Testis (tissue), 3 donors: Measurements from ENCODE around the gene COL9A1. TPM values are rescaled to one million over a fixed set of nuclear protein-coding genes. Genes with fewer than 3 reads are reported as not detected.
"Not testable (repeated sequence)": the region's sequence is repeated elsewhere in the genome, so short reads cannot be mapped to it uniquely, and the experiment has no call there.

Experiments used
- DNase-seq: peaks from one replicate; pipeline ENCODE4 v3.0.0-alpha.2; 2019
- H3K27ac ChIP-seq, 2 donors: fragments of 200-600 bp; sonication (generic); one replicate each; pipeline ENCODE4 v1.5.1; 2019
- H3K27me3 ChIP-seq: fragments of 200-600 bp; sonication (generic); one replicate; pipeline ENCODE4 v1.5.1; 2019
- H3K36me3 ChIP-seq: fragments of 200-600 bp; sonication (generic); one replicate; pipeline ENCODE4 v1.5.1; 2017; ENCODE audit warnings: low read depth; ENCODE audit errors: missing control alignments
- H3K4me1 ChIP-seq: fragments of 200-600 bp; sonication (generic); one replicate; pipeline ENCODE4 v1.5.1; 2019
- H3K4me3 ChIP-seq, 2 donors: fragments of 200-600 bp; sonication (generic); one replicate each; pipeline ENCODE4 v1.5.1; 2017 to 2019
- H3K9me3 ChIP-seq: fragments of 200-600 bp; sonication (generic); one replicate; pipeline ENCODE4 v1.5.1; 2017
- CTCF ChIP-seq, 3 experiments: fragments of 450-650 bp in 2 of 3; fragments of 200-600 bp in 1 of 3; sonication (generic) in 1 of 3; IDR thresholded peaks; one replicate each; pipeline ENCODE4 v1.5.1; 2016 to 2019; ENCODE audit warnings: antibody characterized with exemption in 3 of 3, mild to moderate bottlenecking in 2 of 3, moderate library complexity in 1 of 3
- POLR2A ChIP-seq: fragments of 450-650 bp; IDR thresholded peaks from one replicate; pipeline ENCODE4 v1.6.1; 2017; ENCODE audit warnings: antibody characterized with exemption, mild to moderate bottlenecking, moderate library complexity
- WGBS, 2 donors: methylation state at CpG; one replicate each; pipeline ENCODE4 v1.1.5; 2018; 5-methylcytosine and 5-hydroxymethylcytosine counted together
- intact Hi-C: fragments of 100-400 bp; cut with DNase I; formaldehyde crosslinking; loops from one replicate; pipeline ENCODE4 v1.15.1; 2023; ENCODE audit warnings: low total_unique reads
- polyA plus RNA-seq: library from polyadenylated mRNA; stranded (reverse); fragments of 350-450 nt; fragmentation: Illumina TruSeq; extraction: RNeasy Lipid Tissue Mini Kit (QIAGEN cat#74804); gene quantifications from one replicate; pipeline ENCODE4 v1.2.3, GENCODE V29; 2014; ENCODE audit warnings: low read depth, low replicate concordance; ENCODE audit not compliant: insufficient read depth
- total RNA-seq, 2 donors: library from RNA; depleted of rRNA; stranded (reverse); fragments of >200 nt; gene quantifications; one replicate each; pipeline ENCODE4 v1.2.3, GENCODE V29; 2016

COL9A1 gene
- total and polyA plus RNA-seq, 3 donors from 2014 or later = 1.5 to 8.1 (median 1.8) TPM

GRCh38 chr6:70309243-70309642 is 6.4 kb upstream of the COL9A1 start:
- no peak for TF ChIP-seq POLR2A
- no peak for TF ChIP-seq CTCF (IDR thresholded peaks at IDR 0.05)
- no peaks in the 10 kb centered on the region for H3K9me3 ChIP-seq
- no peaks in the 10 kb centered on the region for H3K4me1 ChIP-seq
- H3K4me3 ChIP-seq = no peak overlapping the region
- no peak for DNase-seq
- no peaks in the 10 kb centered on the region for H3K27me3 ChIP-seq
- no peaks in the 10 kb centered on the region for H3K36me3 ChIP-seq
- intact Hi-C loops = no loop called here
- H3K27ac ChIP-seq = no peak overlapping the region
- WGBS, 2 donors = 45 to 76% methylated on average over 2 of the region's 2 CpGs

GRCh38 chr6:70308142-70308541 is 5.3 kb upstream of the COL9A1 start:
- H3K4me3 ChIP-seq, H3K4me1 ChIP-seq, H3K36me3 ChIP-seq, DNase-seq, H3K9me3 ChIP-seq, H3K27me3 ChIP-seq, intact Hi-C loops, H3K27ac ChIP-seq: not testable (repeated sequence)
- peak in 1 of 3 experiments; percentile 50 for TF ChIP-seq CTCF (IDR thresholded peaks at IDR 0.05)

GRCh38 chr6:70307008-70307407 is 4.1 kb upstream of the COL9A1 start:
- Histone ChIP-seq H3K27me3 (no peaks in the 10 kb centered on the region), H3K4me3 (no peak overlapping the region), H3K27ac (no peak overlapping the region), H3K4me1 (no peaks in the 10 kb centered on the region), H3K9me3 (no peaks in the 10 kb centered on the region), H3K36me3 (no peaks in the 10 kb centered on the region)
- WGBS, 2 donors = 70 to 76% methylated on average over 3 of the region's 3 CpGs
- intact Hi-C loops = no loop called here
- DNase-seq = no peak
- TF ChIP-seq POLR2A (no peak), CTCF (IDR thresholded peaks at IDR 0.05) (no peak)

- intact Hi-C loops = no loop called here
- Histone ChIP-seq H3K4me3 (no peak overlapping the region), H3K27me3 (no peaks in the 10 kb centered on the region), H3K27ac (no peak overlapping the region), H3K9me3 (no peaks in the 10 kb centered on the region), H3K4me1 (no peaks in the 10 kb centered on the region), H3K36me3 (no peaks in the 10 kb centered on the region)
- DNase-seq = no peak
- 93 to 100% methylated on average over 1 of the region's 1 CpG for whole genome bisulfite sequencing, 2 donors
- no peak for TF ChIP-seq POLR2A
- TF ChIP-seq CTCF (IDR thresholded peaks at IDR 0.05) = no peak
Measured at GRCh38 chr6:70304616-70305015, 1.7 kb upstream of the COL9A1 start.

GRCh38 chr6:70299456-70299855 is 3.4 kb downstream of the COL9A1 start:
- no peak for DNase-seq
- Histone ChIP-seq H3K27me3 (no peaks in the 10 kb centered on the region), H3K27ac (no peak overlapping the region), H3K9me3 (no peaks in the 10 kb centered on the region), H3K4me1 (no peaks in the 10 kb centered on the region), H3K4me3 (no peak overlapping the region), H3K36me3 (no peaks in the 10 kb centered on the region)
- intact Hi-C loops = no loop called here
- WGBS, 2 donors = 25 to 36% methylated on average over 2 of the region's 2 CpGs
- TF ChIP-seq CTCF (IDR thresholded peaks at IDR 0.05) (no peak), POLR2A (no peak)
